ENCODE data around the gene AKAP13. TPM values are rescaled to one million over a fixed set of nuclear protein-coding genes. Genes with fewer than 3 reads are reported as not detected.

AKAP13 gene
- total RNA-seq, 1 donor from 2014 or later = 73.8 TPM

DNA sequence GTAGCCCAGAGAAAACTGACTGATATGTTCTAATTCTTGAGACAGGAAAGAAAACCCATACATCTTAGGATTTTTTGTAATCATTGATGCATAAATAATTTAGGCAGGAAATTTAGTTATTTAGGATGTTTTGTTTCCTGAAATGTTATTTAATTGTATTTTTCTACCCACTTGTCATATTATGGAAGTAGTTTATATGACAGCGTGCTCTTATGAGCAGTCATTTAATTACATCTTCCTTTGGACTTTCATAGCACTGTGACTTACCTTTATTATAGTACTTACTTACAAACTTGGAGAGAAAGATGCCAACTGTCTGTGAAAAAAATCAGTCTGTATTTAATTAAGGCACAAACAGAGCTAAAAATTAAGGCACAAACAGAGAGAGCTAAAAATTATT is 65.0 kb downstream of the AKAP13 start:
- Histone ChIP-seq H3K4me2 (peak overlapping the region; percentile 70), H3K27ac (peak overlapping the region; percentile 95)

DNA sequence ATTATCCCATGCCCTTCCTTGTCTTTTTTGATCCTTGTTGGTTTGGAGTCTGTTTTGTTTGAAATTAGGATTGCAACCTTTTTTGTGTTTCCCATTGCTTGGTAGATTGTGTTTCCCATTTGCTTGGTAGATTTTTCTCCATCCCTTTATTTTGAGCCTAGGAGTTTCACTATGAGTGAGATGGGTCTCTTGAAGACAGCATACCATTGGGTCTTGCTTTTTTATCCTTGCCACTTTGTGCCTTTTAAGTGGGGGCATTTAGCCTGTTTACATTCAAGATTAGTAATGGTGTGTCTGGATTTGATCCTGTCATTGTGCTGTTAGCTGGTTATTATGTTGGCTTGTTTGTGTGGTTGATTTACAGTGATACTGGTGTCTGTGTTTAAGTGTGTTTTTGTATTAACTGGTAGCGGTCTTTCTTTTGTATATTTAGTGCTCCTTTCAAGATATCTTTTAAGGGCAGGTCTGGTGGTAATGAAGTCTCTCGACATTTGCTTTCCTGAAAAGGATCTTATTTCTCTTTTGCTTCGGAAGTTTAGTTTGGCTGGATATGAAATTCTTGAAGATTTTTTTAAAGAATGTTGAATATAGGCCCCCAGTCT is 70.8 kb downstream of the AKAP13 start:
- Histone ChIP-seq H3K9me3 (ENCODE audit: low read depth) (peaks cover 19% of the 10 kb centered on the region), H2AFZ (replicated peaks) (no peak overlapping the region), H3K4me1 (peaks cover 21% of the 10 kb centered on the region), H3K27ac (no peak overlapping the region), H3K36me3 (no peaks in the 10 kb centered on the region), H3K4me2 (no peak overlapping the region), H3K4me3 (no peak overlapping the region), H3F3A (ENCODE audit: low read depth) (peaks cover under 1% of the 10 kb centered on the region), H3K79me2 (ENCODE audit: low read depth) (peaks cover 100% of the 10 kb centered on the region), H3K9ac (no peak overlapping the region), H3K27me3 (no peaks in the 10 kb centered on the region), H4K20me1 (ENCODE audit: low read depth) (peaks cover 12% of the 10 kb centered on the region)
- peaks cover 2% of the 10 kb centered on the region for H3K27me3 Mint-ChIP-seq (ENCODE audit: insufficient read depth, low read depth)
- DNase-seq (ENCODE audit: low spot score) = no peak
- H3K4me3 Mint-ChIP-seq = no peak overlapping the region
- no peak overlapping the region for H3K27ac Mint-ChIP-seq
- no peak for TF ChIP-seq EZH2phosphoT487 (IDR thresholded peaks at IDR 0.05)
- TF ChIP-seq, protein P1, sequence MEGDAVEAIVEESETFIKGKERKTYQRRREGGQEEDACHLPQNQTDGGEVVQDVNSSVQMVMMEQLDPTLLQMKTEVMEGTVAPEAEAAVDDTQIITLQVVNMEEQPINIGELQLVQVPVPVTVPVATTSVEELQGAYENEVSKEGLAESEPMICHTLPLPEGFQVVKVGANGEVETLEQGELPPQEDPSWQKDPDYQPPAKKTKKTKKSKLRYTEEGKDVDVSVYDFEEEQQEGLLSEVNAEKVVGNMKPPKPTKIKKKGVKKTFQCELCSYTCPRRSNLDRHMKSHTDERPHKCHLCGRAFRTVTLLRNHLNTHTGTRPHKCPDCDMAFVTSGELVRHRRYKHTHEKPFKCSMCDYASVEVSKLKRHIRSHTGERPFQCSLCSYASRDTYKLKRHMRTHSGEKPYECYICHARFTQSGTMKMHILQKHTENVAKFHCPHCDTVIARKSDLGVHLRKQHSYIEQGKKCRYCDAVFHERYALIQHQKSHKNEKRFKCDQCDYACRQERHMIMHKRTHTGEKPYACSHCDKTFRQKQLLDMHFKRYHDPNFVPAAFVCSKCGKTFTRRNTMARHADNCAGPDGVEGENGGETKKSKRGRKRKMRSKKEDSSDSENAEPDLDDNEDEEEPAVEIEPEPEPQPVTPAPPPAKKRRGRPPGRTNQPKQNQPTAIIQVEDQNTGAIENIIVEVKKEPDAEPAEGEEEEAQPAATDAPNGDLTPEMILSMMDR (IDR thresholded peaks at IDR 0.05) = no peak
- TF ChIP-seq EZH2 (IDR thresholded peaks at IDR 0.05) = no peak
- H3K4me1 Mint-ChIP-seq = peaks cover 20% of the 10 kb centered on the region
- peaks cover 39% of the 10 kb centered on the region for H3K36me3 Mint-ChIP-seq
- peaks cover 60% of the 10 kb centered on the region for H3K9me3 Mint-ChIP-seq

More for the DNA sequence above, 65.0 kb downstream of the AKAP13 start:
- peaks cover 38% of the 10 kb centered on the region for H3F3A ChIP-seq (ENCODE audit: low read depth)
- H3K4me3 Mint-ChIP-seq = no peak overlapping the region
- H3K9me3 ChIP-seq (ENCODE audit: low read depth) = peaks cover 10% of the 10 kb centered on the region
- H3K9me3 Mint-ChIP-seq = peaks cover 35% of the 10 kb centered on the region
- peaks cover 100% of the 10 kb centered on the region for H3K79me2 ChIP-seq (ENCODE audit: low read depth)
- TF ChIP-seq EZH2 (IDR thresholded peaks at IDR 0.05) (no peak), EZH2phosphoT487 (IDR thresholded peaks at IDR 0.05) (no peak)
- TF ChIP-seq, protein P1 (IDR thresholded peaks at IDR 0.05) = no peak
- DNase-seq (ENCODE audit: low spot score) = no peak
- no peaks in the 10 kb centered on the region for H3K27me3 ChIP-seq
- H3K9ac ChIP-seq = no peak overlapping the region
- H3K27me3 Mint-ChIP-seq (ENCODE audit: insufficient read depth, low read depth) = no peaks in the 10 kb centered on the region
- H3K36me3 ChIP-seq = no peaks in the 10 kb centered on the region
- peaks cover 24% of the 10 kb centered on the region for H3K36me3 Mint-ChIP-seq
- peaks cover 41% of the 10 kb centered on the region for H3K4me1 Mint-ChIP-seq
- no peak overlapping the region for H2AFZ ChIP-seq (replicated peaks)
- H4K20me1 ChIP-seq (ENCODE audit: low read depth) = peaks cover 29% of the 10 kb centered on the region
- H3K27ac Mint-ChIP-seq = peak overlapping the region; percentile 98
- H3K4me3 ChIP-seq = peak overlapping the region; percentile 20
- peaks cover 40% of the 10 kb centered on the region for H3K4me1 ChIP-seq

DNA sequence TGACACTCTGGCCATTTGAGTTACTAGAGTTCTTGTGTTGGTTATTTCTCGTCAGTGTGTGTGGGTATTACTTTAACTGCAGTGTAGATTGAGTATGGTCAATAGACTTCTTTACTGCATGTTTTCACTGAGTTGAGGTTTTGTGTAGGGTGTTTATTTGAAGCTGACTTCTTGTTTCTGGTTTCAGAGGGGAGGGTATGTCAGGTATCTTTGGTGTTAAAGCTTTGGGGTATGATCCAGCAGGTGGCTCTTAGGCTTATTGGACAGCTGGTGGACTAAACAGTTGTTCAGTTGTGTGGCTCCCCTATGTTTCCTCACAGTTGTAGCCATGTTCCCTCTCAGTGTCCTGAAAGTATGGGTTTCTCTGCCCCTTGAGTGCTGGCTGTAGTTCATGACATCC is 72.0 kb downstream of the AKAP13 start:
- Histone ChIP-seq H2AFZ (replicated peaks) (no peak overlapping the region), H3F3A (ENCODE audit: low read depth) (no peaks in the 10 kb centered on the region), H3K27ac (no peak overlapping the region), H3K79me2 (ENCODE audit: low read depth) (peaks cover 100% of the 10 kb centered on the region), H3K9me3 (ENCODE audit: low read depth) (peaks cover 19% of the 10 kb centered on the region), H3K27me3 (no peaks in the 10 kb centered on the region), H4K20me1 (ENCODE audit: low read depth) (peaks cover 12% of the 10 kb centered on the region), H3K4me3 (no peak overlapping the region), H3K9ac (no peak overlapping the region), H3K36me3 (no peaks in the 10 kb centered on the region), H3K4me1 (peaks cover 19% of the 10 kb centered on the region), H3K4me2 (no peak overlapping the region)
- H3K9me3 Mint-ChIP-seq = peaks cover 62% of the 10 kb centered on the region
- H3K27me3 Mint-ChIP-seq (ENCODE audit: insufficient read depth, low read depth) = peaks cover 2% of the 10 kb centered on the region
- no peak for TF ChIP-seq EZH2phosphoT487 (IDR thresholded peaks at IDR 0.05)
- TF ChIP-seq EZH2 (IDR thresholded peaks at IDR 0.05) = no peak
- TF ChIP-seq, protein P1 (IDR thresholded peaks at IDR 0.05) = no peak
- H3K4me3 Mint-ChIP-seq = no peak overlapping the region
- no peak overlapping the region for H3K27ac Mint-ChIP-seq
- H3K36me3 Mint-ChIP-seq = peaks cover 42% of the 10 kb centered on the region
- DNase-seq (ENCODE audit: low spot score) = no peak
- H3K4me1 Mint-ChIP-seq = peaks cover 20% of the 10 kb centered on the region

Data from neural progenitor cell (in vitro differentiated cells).